ENCODE data around the gene NKD1. TPM values are rescaled to one million over a fixed set of nuclear protein-coding genes. Genes with fewer than 3 reads are reported as not detected.
A peak's percentile ranks its signal among the peaks of the same experiment; 100 is the strongest.

Gene NKD1
- total RNA-seq, 6 experiments from 2014 or later, result 0.69 to 2.6 (median 2.1) TPM

- TF ChIP-seq CTCF (IDR thresholded peaks at IDR 0.05) (no peak), POLR2A (IDR thresholded peaks at IDR 0.05) (no peak)
- intact Hi-C loops (cut with DNase I), result no loop called here
- Histone ChIP-seq H3K4me1 (no peaks in the 10 kb centered on the region), H3K9me3 (no peaks in the 10 kb centered on the region), H3K27me3 (no peaks in the 10 kb centered on the region), H3K27ac (no peak overlapping the region), H3K36me3 (no peaks in the 10 kb centered on the region), H3K4me3 (no peak overlapping the region)
- ATAC-seq (peak in 1 of 4 donors; percentile 10), DNase-seq (no peak)
- 89% methylated on average over 7 of the region's 30 CpGs for WGBS (ENCODE audit: insufficient coverage, low coverage, low lambda C conversion rate, missing lambda C conversion rate)
Observed at GRCh38 chr16:50632927-50633800, 85.0 kb downstream of the NKD1 start.

DNA sequence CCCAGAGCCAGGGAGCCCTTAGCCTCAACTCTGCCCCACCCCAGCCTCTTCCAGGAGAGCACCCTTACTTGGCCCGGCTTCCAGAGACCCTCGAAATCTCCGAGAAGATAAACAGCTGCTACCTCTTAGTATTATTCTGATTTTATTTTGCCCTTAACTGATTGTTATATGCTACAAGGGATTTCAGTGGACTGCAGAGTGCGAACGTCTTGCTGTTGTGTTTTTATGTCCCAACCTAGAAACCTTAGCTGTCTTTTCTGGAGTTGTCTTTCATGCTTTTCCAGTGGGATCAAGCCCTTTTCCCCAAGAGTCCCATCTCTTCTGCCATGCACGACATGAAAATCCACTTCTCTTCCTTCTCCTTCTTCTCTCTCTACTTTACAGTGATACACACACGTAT, 85.9 kb downstream of the NKD1 start:
- 83% methylated on average over 5 of the region's 7 CpGs for WGBS (ENCODE audit: insufficient coverage, low coverage, low lambda C conversion rate, missing lambda C conversion rate)
- TF ChIP-seq POLR2A (IDR thresholded peaks at IDR 0.05) (no peak), CTCF (IDR thresholded peaks at IDR 0.05) (no peak)
- no peak overlapping the region for H3K4me3 ChIP-seq
- no peaks in the 10 kb centered on the region for H3K27me3 ChIP-seq
- ATAC-seq, result no peak
- intact Hi-C loops (cut with DNase I), result no loop called here
- H3K36me3 ChIP-seq, result no peaks in the 10 kb centered on the region
- H3K27ac ChIP-seq, result no peak overlapping the region
- H3K9me3 ChIP-seq, result no peaks in the 10 kb centered on the region
- H3K4me1 ChIP-seq, result no peaks in the 10 kb centered on the region
- no peak for DNase-seq

DNA sequence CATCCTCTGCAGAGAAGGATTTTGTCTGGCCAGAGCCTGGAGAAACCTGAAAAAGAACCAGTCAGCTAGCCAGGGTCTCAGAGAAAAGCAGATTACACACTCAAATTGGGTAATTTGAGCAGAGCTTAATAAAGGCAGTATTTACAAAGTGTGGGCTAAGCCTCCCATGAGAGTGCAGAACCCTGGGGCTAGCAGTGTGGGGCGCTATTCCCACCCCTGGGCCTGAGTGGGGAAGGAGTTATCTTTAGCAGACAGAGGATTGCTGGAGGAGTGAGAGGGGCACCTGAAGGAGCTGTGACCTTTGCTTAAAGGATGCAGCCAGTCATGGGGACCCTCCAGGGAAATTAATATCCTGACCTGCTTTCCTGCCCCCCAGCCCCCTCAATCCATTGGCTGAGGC, 86.8 kb downstream of the NKD1 start:
- DNase-seq (no peak), ATAC-seq (no peak)
- Histone ChIP-seq H3K27ac (no peak overlapping the region), H3K27me3 (no peaks in the 10 kb centered on the region), H3K9me3 (no peaks in the 10 kb centered on the region), H3K4me3 (no peak overlapping the region), H3K36me3 (no peaks in the 10 kb centered on the region), H3K4me1 (no peaks in the 10 kb centered on the region)
- intact Hi-C loops (cut with DNase I), result no loop called here
- no peak for TF ChIP-seq POLR2A (IDR thresholded peaks at IDR 0.05)
- no peak for TF ChIP-seq CTCF (IDR thresholded peaks at IDR 0.05)
- WGBS (ENCODE audit: insufficient coverage, low coverage, low lambda C conversion rate, missing lambda C conversion rate), result 63% methylated on average over 1 of the region's 1 CpG

DNA sequence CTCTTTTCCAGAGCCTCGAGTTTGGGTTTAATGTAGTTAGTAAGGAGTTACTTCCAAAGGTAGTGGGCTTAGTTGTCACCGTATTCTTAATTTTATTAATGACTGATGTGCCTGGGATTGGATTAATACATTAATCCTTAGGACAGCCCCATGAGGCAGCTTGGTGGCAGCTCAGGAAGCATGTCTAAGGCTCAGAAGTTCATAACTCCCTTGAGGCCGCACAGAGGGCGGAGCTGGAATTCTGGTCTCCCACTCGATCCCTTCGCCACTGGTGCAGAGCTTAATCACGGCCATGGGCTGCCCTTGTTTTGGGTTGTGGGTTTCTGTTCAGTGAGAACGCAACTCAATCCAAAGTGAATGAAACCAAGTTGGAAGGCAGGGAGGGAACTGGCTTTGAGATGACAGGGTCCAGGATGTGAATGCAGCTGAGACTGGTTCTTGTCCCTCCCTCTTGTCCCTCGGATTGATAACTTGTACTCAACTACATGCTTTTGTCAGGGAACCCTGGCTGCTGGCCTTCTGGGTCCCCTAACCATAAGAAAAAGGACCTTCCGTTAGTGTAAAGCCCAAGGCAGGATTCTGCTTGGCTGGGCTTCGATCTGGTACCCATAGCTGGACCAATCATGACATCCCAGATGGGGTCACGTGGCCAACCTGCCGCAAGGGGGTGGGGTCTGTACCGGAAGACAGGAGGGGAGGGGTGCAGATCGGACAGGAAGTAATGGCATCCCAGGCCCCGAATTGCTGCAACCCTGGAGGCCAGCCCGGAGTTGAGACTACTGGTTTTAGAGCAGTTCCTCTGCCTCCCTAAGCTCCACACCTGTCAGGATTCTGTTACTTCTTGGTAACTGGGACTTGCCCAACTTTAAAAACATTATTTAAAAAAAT, 87.6 kb downstream of the NKD1 start:
- TF ChIP-seq POLR2A (IDR thresholded peaks at IDR 0.05) (no peak), CTCF (IDR thresholded peaks at IDR 0.05) (no peak)
- ATAC-seq (no peak), DNase-seq (no peak)
- H3K4me3 ChIP-seq, result no peak overlapping the region
- H3K36me3 ChIP-seq, result no peaks in the 10 kb centered on the region
- H3K9me3 ChIP-seq, result no peaks in the 10 kb centered on the region
- H3K4me1 ChIP-seq, result peaks cover 0 to 3% (median 0%) of the 10 kb centered on the region in 4 donors
- no peak overlapping the region for H3K27ac ChIP-seq
- 55% methylated on average over 6 of the region's 17 CpGs for WGBS (ENCODE audit: insufficient coverage, low coverage, low lambda C conversion rate, missing lambda C conversion rate)
- H3K27me3 ChIP-seq, result no peaks in the 10 kb centered on the region
- intact Hi-C loops (cut with DNase I), result no loop called here
